ENCODE data around the gene DHRSX.
"Not testable (repeated sequence)": the region's sequence is repeated elsewhere in the genome, so short reads cannot be mapped to it uniquely, and the experiment has no call there.

DHRSX gene

GRCh38 chrX:2395261-2395992, 105.3 kb downstream of the DHRSX start:
- no peak for DNase-seq (ENCODE audit: low read depth)

GRCh38 chrX:2391869-2392606, 108.7 kb downstream of the DHRSX start:
- no peak for DNase-seq (ENCODE audit: low read depth)

GRCh38 chrX:2390754-2391153, 110.0 kb downstream of the DHRSX start:
- DNase-seq (ENCODE audit: low read depth): no peak

GRCh38 chrX:2389731-2390130, 111.0 kb downstream of the DHRSX start:
- not testable (repeated sequence) for DNase-seq (ENCODE audit: low read depth)

- no peak for DNase-seq (ENCODE audit: low read depth)
Measured at GRCh38 chrX:2389324-2389723, 111.5 kb downstream of the DHRSX start.

GRCh38 chrX:2388669-2389068, 112.1 kb downstream of the DHRSX start:
- no peak for DNase-seq (ENCODE audit: low read depth)

GRCh38 chrX:2387614-2388239, 113.0 kb downstream of the DHRSX start:
- DNase-seq (ENCODE audit: low read depth): no peak

GRCh38 chrX:2385224-2385623, 115.6 kb downstream of the DHRSX start:
- DNase-seq (ENCODE audit: low read depth): no peak

GRCh38 chrX:2384486-2384885, 116.3 kb downstream of the DHRSX start:
- DNase-seq (ENCODE audit: low read depth): no peak

GRCh38 chrX:2383735-2384134, 117.0 kb downstream of the DHRSX start:
- no peak for DNase-seq (ENCODE audit: low read depth)

GRCh38 chrX:2383144-2383543, 117.6 kb downstream of the DHRSX start:
- DNase-seq (ENCODE audit: low read depth): no peak

- not testable (repeated sequence) for DNase-seq (ENCODE audit: low read depth)
Measured at GRCh38 chrX:2382433-2383048, 118.2 kb downstream of the DHRSX start.

GRCh38 chrX:2376166-2376565, 124.6 kb downstream of the DHRSX start:
- DNase-seq (ENCODE audit: low read depth): no peak

- DNase-seq (ENCODE audit: low read depth): no peak
Measured at GRCh38 chrX:2374086-2374485, 126.7 kb downstream of the DHRSX start.

GRCh38 chrX:2373615-2374014, 127.2 kb downstream of the DHRSX start:
- DNase-seq (ENCODE audit: low read depth): no peak

- no peak for DNase-seq (ENCODE audit: low read depth)
Measured at GRCh38 chrX:2371026-2371711, 129.6 kb downstream of the DHRSX start.

- DNase-seq (ENCODE audit: low read depth): no peak
Measured at GRCh38 chrX:2370456-2370855, 130.3 kb downstream of the DHRSX start.

GRCh38 chrX:2369206-2369605, 131.6 kb downstream of the DHRSX start:
- DNase-seq (ENCODE audit: low read depth): no peak

GRCh38 chrX:2360731-2361130, 140.0 kb downstream of the DHRSX start:
- no peak for DNase-seq (ENCODE audit: low read depth)

- not testable (repeated sequence) for DNase-seq (ENCODE audit: low read depth)
Measured at GRCh38 chrX:2359522-2359921, 141.3 kb downstream of the DHRSX start.

GRCh38 chrX:2351999-2352995, 148.5 kb downstream of the DHRSX start:
- DNase-seq (ENCODE audit: low read depth): no peak
